Hematopoietic multipotent progenitor cell treated with erythropoietin and hydrocortisone succinate and interleukin-3 and kit ligand, for 17 days (in vitro differentiated cells): ENCODE data around the gene FBXO5.

Experiments
- DNase-seq: peaks from one replicate; pipeline ENCODE4 v3.0.0-alpha.2; 2015; ENCODE audit warnings: low spot score

FBXO5 gene

DNA sequence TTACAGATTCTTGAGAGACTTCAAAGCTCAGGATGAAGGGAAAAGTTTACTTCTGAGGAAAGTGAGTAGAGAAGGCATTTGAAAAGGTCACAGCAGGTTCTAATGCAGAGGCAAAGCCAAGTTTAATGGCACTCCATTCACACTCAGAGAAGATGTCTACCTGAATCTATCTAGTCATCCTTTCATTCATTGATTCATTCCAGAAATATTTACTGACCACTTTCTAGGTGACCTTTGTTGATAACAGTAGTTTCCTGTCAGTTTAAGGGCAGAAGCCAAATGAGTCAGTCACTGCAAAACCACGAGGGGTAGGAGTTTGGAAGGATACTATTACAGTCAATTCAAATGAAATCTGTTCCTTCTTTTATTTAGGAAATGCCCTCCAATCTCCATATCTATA lies 30.8 kb downstream of the FBXO5 start:
- DNase-seq, result no peak

DNA sequence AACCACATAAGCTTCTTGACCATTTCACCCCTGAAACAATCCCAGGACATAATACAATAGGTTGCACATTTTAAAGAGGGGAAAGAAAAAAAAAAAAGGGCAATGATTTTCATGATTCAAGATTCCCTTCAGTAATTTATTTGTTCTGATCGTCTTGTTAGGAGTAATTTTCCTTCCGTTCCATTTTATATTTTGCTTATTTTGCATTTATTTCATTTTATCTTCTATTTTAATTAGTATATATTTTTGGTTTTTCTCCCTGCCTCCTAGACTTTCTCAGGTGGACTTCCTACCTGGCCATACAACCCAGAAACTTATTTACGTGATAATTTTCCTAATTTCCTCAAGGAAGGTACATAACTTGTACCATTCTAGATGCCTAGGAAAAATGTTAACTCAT lies 32.6 kb downstream of the FBXO5 start:
- no peak for DNase-seq

DNA sequence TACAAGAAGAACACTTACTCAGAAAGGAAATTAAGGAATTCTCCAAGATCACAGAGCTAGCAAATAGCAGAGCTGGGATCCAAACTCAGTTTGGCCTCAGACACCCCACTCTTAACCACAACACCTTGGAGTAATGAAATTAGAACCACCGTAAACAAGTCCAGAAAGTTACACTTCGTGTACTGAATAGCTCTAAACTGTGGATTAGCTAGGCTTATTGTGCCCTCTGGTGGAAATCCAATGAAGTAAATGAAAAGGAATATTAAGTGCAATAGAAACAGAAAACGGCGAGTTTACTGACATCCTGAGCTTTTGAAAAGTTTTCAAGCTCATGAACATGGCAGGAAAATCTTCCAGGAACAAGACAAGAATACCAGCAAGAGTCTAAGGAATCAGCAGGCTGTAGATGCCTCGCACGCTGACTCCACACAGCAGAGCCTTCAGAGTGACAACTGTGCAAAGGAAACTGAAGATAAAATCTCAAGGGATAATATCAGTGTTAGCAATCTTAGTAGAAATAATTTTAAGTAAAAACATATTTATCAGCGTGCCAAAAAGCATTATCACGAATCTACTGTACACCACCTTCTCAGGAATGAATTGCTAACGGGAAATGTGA lies 34.6 kb downstream of the FBXO5 start:
- peak; percentile 31 for DNase-seq

DNA sequence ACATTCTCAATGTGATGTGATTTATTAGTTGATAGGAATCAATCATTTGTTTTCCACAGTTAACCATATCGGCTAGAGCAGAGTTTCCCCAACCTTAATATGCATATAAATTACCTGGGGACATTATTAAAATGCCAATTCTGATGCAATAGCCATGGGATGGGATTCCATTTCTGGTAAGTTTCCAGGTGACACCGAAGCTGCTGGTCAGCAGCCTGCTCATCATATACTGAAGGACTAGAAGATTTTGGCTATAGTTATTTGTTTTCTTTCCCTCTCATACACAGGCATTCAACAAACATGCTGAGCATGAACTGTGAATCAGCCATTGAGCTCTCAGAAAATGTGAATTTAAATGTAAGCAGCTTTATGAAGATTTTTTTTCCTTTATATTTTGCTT lies 35.8 kb downstream of the FBXO5 start:
- DNase-seq, result no peak

DNA sequence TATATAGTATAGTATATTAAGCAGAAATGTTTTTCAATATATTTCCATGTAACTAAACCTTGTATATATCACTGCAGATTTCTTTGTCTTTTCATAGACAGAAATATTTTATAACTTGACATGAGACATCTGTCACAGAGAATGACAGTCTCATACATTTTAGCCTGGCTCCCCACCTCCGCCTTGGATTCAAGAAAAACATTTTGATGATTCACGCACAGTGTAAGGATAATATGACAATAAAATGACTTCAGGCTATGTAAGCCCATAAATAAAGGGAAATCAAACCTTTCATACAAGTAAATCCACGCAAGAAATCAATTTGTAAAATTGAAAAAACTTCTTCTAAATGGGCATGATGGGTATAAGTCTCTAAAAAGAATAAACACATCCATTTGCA lies 36.4 kb downstream of the FBXO5 start:
- DNase-seq, result no peak

DNA sequence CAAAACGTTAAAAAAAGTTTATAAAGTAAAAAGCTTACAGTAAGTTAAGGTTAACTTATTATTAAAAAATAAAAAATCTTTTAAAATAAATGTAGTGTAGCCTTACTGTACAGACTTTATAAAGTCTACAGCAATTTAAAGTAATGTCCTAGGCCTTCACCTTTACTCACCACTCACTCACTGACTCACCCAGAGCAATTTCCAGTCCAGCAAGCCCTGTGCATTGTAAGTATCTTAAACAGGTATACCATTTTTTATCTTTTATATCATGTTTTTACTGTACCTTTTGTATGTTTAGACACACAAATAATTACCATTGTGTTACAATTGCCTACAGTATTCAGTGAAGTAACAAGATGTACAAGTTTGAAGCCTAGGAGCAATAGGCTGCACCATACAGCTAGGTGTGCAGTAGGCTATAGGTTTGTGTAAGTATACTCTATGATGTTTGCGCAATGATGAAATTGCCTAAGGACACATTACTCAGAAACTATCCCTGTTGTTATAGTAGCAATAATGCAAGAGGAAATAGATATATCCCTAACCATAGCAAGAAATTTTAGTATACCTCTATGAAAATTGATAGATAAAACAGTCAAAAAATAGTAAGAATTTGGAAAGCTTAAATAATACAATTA lies 39.5 kb downstream of the FBXO5 start:
- no peak for DNase-seq

DNA sequence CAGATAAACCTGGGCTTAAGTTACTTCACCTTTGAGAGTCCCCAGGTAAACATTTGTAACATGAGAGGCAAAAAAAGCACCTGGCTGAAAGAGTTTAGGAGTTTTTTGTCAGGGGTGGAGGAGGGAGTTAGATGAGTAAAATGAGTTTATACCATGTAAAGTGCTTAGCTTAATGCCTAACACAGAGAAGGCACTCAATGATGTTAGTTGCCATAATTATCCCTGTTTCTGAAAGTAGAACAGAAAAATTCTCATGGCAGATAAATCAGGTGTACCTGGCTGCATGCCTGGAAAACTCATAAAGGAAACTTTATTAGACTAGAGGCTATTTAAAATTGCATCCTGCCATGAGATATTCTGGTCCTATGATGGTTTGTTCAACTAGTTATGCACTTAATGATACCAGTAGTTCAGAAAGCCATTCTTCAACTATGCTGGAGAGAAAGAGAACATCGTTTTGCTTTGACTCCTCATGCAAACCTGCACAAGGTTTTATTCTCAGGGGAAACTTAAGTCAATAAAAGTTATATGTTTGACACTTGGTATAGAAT lies 40.4 kb downstream of the FBXO5 start:
- no peak for DNase-seq

DNA sequence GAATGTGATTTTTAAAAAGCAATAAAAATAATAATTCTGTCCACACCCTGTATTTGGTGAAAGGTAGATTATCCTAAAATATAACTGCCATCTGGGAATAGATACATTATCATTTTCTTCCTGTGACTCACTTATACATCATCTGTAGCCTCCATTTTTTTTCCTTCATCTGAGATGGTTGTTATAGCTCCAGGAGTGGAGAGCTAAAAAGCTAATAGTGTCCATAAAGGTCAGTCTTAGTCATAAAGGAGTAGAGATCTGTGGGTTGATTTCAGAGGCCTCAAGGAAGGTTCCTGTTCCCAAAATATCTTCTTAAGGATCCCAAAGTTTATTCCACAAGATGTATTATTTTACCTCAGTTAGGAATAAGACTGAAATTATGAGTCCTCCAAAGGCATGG lies 41.1 kb downstream of the FBXO5 start:
- no peak for DNase-seq

DNA sequence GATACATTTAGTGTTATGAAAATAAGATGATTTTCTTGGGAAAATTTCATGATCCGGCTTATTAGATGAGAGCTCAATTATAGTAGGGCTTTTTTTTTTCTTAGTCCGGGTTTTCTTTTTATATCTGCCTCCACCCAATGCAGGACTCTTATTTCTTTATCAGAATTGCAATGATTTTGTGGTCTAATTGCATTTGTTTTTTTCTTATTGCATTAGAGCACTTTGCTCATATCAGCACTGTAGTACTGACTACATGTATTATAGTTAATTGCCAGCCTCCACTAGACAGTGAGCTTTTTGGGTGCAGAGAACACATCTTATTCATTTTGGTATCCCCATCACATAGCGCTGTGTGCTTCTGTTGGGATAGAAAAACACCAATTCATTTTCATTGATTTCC lies 50.0 kb downstream of the FBXO5 start:
- DNase-seq, result no peak

DNA sequence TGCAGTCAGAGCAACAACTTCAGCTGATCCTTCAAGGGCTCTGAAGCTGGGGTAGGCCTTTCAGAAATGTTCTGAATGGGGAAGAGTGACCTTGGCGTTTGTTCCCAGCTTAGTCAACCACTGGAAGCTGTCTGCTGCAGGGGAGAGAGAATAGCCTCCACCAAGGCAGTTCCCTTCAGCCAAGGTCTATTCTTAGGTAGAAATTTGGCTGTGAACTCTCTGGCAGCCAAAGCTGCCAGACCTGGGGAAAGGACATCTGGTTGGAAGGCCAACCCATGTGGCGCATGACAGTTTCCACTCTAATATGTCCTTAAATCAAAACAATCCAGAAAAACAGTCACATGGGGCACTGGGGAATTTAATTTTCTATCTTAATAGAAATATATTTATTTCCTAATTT lies 60.1 kb downstream of the FBXO5 start:
- DNase-seq, result no peak
